Ovary (tissue), 9 donors: ENCODE measurements around the gene RGS3. TPM values are rescaled to one million over a fixed set of nuclear protein-coding genes. Genes with fewer than 3 reads are reported as not detected.

ENCODE experiments used
- DNase-seq, 5 donors: peaks; one replicate each; pipeline ENCODE4 v3.0.0-alpha.2; 2019 to 2020
- H3K27ac ChIP-seq, 2 donors: fragments of 200-600 bp; one replicate each; pipeline versions ENCODE4 v1.5.1 to v1.8.0; 2019 to 2022
- H3K27me3 ChIP-seq: fragments of 200-600 bp; one replicate; pipeline ENCODE4 v1.8.0; 2022
- H3K36me3 ChIP-seq: fragments of 200-600 bp; sonication (generic); one replicate; pipeline ENCODE4 v1.5.1; 2019
- H3K4me1 ChIP-seq: one replicate; pipeline ENCODE4 v1.8.1; 2013; ENCODE audit warnings: mild to moderate bottlenecking, moderate library complexity; ENCODE audit not compliant: insufficient read depth
- H3K4me3 ChIP-seq: fragments of 200-600 bp; sonication (generic); one replicate; pipeline ENCODE4 v1.5.1; 2017
- H3K9me3 ChIP-seq, 2 donors: fragments of 200-600 bp in 1 of 2; sonication (generic) in 1 of 2; one replicate each; pipeline versions ENCODE4 v1.5.1 to v1.8.1; 2013 to 2019; ENCODE audit warnings: mild to moderate bottlenecking in 1 of 2, moderate library complexity in 1 of 2
- CTCF ChIP-seq, 3 donors: fragments of 450-650 bp in 2 of 3; fragments of 200-600 bp in 1 of 3; IDR thresholded peaks; one replicate each; pipeline versions ENCODE4 v1.5.1 to v1.8.0; 2016 to 2022; ENCODE audit warnings: antibody characterized with exemption in 3 of 3, mild to moderate bottlenecking in 1 of 3
- EP300 ChIP-seq: sonication (generic); formaldehyde crosslinking; IDR thresholded peaks from one replicate; pipeline ENCODE4 v1.6.1; 2017; ENCODE audit warnings: antibody characterized with exemption
- POLR2A ChIP-seq: fragments of 450-650 bp; IDR thresholded peaks from one replicate; pipeline ENCODE4 v1.6.1; 2017; ENCODE audit warnings: antibody characterized with exemption, mild to moderate bottlenecking, moderate library complexity
- WGBS, 3 donors: extraction: QIAGEN DNeasy Blood & Tissue Kit in 1 of 3; methylation state at CpG; one replicate each; pipeline versions ENCODE4 v1.1.5 to v1.1.7; 2013 to 2017; 5-methylcytosine and 5-hydroxymethylcytosine counted together
- intact Hi-C, 4 donors: fragments of 100-400 bp; cut with DNase I; formaldehyde crosslinking; loops; one replicate each; pipeline versions ENCODE4 v1.11.0 to v1.15.1; 2022 to 2023
- polyA plus RNA-seq, 2 donors: library from polyadenylated mRNA; stranded (reverse); fragments of 200-250 nt in 1 of 2; fragments of 350-450 nt in 1 of 2; fragmentation: Illumina TruSeq in 1 of 2; extraction: RNeasy Lipid Tissue Mini Kit (QIAGEN cat#74804) in 1 of 2; gene quantifications; one replicate each; pipeline ENCODE4 v1.2.3, GENCODE V29; 2013 to 2014
- total RNA-seq, 7 donors: library from RNA; depleted of rRNA in 2 of 7; stranded (reverse); fragments of >200 nt in 2 of 7; fragmentation: NEBNext Ultra II Directional in 3 of 7; extraction: Animal tissue kit (Norgen Biotek cat#: 25700) in 3 of 7; gene quantifications; one replicate each; pipeline versions ENCODE4 v1.1.0 to v1.2.4, GENCODE V29; 2016 to 2023
- donor health status: DM: no; HTN: no; CAD: no; lungs with moderate emphysema.
- donor health status: DM: no; HTN: no; CAD: no.
- donor health status: Bipolar disorder and iron deficiency.
- donor health status: DM: yes; HTN: yes; CAD: no.
- donor health status: DM: no; HTN: no; CAD: no.
- donor health status: DM: yes; HTN: yes; CAD: no.

RGS3 gene
- total and polyA plus RNA-seq, 9 donors = 6.1 to 49.3 (median 15.4) TPM

GRCh38 chr9:113632776-113633590, 169.5 kb downstream of the RGS3 start:
- intact Hi-C loops = no loop called here
- H3K36me3 ChIP-seq = no peaks in the 10 kb centered on the region
- DNase-seq = peak in 3 of 5 donors; percentile 7 to 16 (median 10)
- no peak overlapping the region for H3K4me3 ChIP-seq
- H3K9me3 ChIP-seq = no peaks in the 10 kb centered on the region
- no peak overlapping the region for H3K27ac ChIP-seq
- no peaks in the 10 kb centered on the region for H3K27me3 ChIP-seq
- peaks cover 3% of the 10 kb centered on the region for H3K4me1 ChIP-seq
- TF ChIP-seq CTCF (IDR thresholded peaks at IDR 0.05) (no peak), EP300 (no peak), POLR2A (no peak)
- WGBS, 3 donors = 85 to 88% (median 85%) methylated on average over 15 of the region's 15 CpGs

GRCh38 chr9:113633782-113634595, 170.5 kb downstream of the RGS3 start:
- DNase-seq = peak in 4 of 5 donors; percentile 5 to 17 (median 6)
- no peak overlapping the region for H3K4me3 ChIP-seq
- no peaks in the 10 kb centered on the region for H3K36me3 ChIP-seq
- H3K27ac ChIP-seq = no peak overlapping the region
- intact Hi-C loops = no loop called here
- H3K4me1 ChIP-seq = peaks cover 3% of the 10 kb centered on the region
- 82 to 86% (median 82%) methylated on average over 11 of the region's 11 CpGs for WGBS, 3 donors
- H3K9me3 ChIP-seq = no peaks in the 10 kb centered on the region
- H3K27me3 ChIP-seq = no peaks in the 10 kb centered on the region
- TF ChIP-seq POLR2A (no peak), CTCF (IDR thresholded peaks at IDR 0.05) (no peak), EP300 (no peak)

DNA sequence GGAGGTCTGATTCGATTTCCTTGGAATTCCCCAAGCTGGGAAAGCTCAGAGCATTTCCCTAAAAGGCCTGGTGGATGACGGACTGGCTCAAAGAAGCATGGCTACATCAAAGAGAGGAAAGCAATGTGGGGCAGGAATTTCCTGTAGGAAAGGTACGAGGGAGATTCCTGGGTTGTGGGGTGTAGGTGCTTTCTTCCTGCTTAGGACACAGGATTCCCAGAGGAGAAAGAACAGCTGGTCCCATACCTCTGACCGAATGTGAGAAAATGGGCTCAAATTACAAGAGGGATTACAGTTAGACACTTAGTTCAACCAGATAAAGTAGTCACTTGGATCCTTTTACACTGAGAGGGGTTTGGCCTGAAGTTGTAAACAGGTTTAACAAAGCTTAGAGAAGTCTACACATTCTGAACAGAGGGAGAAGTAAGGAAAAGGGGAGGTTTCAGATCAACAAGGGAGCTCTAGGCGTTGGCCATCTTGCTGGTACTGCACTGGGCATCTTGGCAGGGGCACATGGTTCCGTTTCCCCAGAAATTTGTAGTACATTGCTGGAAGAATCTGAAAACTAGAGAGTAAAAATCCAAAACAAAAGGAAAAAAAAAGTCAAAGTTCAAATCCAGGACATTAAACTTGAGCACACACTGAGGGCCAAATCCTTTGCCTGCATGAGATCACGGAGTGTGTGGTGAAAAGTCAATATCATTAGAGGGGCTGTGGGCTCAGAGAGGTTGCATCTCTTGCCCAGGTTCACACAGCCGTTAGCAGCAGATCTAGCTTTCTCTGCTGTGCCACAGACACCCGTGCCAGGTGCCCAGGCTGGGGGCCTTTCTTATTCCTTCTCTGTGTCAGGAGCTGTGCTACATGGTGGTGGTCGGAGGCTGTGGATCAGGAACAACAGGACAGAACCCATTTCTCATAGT, 171.3 kb downstream of the RGS3 start:
- peak in 1 of 5 donors; percentile 26 for DNase-seq
- no peaks in the 10 kb centered on the region for H3K9me3 ChIP-seq
- TF ChIP-seq EP300 (no peak), CTCF (IDR thresholded peaks at IDR 0.05) (no peak), POLR2A (no peak)
- no peaks in the 10 kb centered on the region for H3K36me3 ChIP-seq
- intact Hi-C loops = no loop called here
- no peak overlapping the region for H3K4me3 ChIP-seq
- H3K4me1 ChIP-seq = peaks cover 3% of the 10 kb centered on the region
- no peaks in the 10 kb centered on the region for H3K27me3 ChIP-seq
- H3K27ac ChIP-seq = no peak overlapping the region
- WGBS, 3 donors = 35 to 46% (median 45%) methylated on average over 10 of the region's 10 CpGs

- intact Hi-C loops = no loop called here
- peak in 1 of 5 donors; percentile 11 for DNase-seq
- peaks cover 3% of the 10 kb centered on the region for H3K4me1 ChIP-seq
- no peaks in the 10 kb centered on the region for H3K9me3 ChIP-seq
- H3K27me3 ChIP-seq = no peaks in the 10 kb centered on the region
- no peak for TF ChIP-seq CTCF (IDR thresholded peaks at IDR 0.05)
- no peak for TF ChIP-seq POLR2A
- TF ChIP-seq EP300 = no peak
- no peaks in the 10 kb centered on the region for H3K36me3 ChIP-seq
- H3K27ac ChIP-seq = no peak overlapping the region
- WGBS, 3 donors = 79 to 85% (median 82%) methylated on average over 5 of the region's 5 CpGs
- no peak overlapping the region for H3K4me3 ChIP-seq
These were observed 172.1 kb downstream of the RGS3 start for GRCh38 chr9:113635586-113635985.
